Activated CD8-positive, alpha-beta T cell treated with anti-CD3 and anti-CD28 coated beads for 36 hours (primary cell): ENCODE data around the gene DNAH9. TPM values are rescaled to one million over a fixed set of nuclear protein-coding genes. Genes with fewer than 3 reads are reported as not detected.

Experiments used
- ATAC-seq: fragments of 200-7000 bp; cut with Tn5 transposase; one replicate; pipeline ENCODE4 v1.10.0; 2021; ENCODE audit warnings: mild to moderate bottlenecking, moderate library complexity
- CTCF ChIA-PET: fragments of 350-600 bp; sonication (Branson Sonifier 250); formaldehyde crosslinking; loops from one replicate; lab custom pipeline; 2021; ENCODE audit warnings: antibody characterized with exemption; lab: Charles Lee
- POLR2A ChIA-PET: fragments of 350-600 bp; sonication (Branson Sonifier 250); formaldehyde crosslinking; loops from one replicate; lab custom pipeline; 2021; ENCODE audit warnings: antibody characterized with exemption; lab: Charles Lee
- DNase-seq: peaks from one replicate; pipeline ENCODE4 v3.0.0-alpha.2; 2020
- H3K27ac Mint-ChIP-seq: one replicate; pipeline ENCODE4 v1.8.0; 2021; ENCODE audit warnings: mild to moderate bottlenecking, mixed read lengths
- H3K27me3 Mint-ChIP-seq: one replicate; pipeline ENCODE4 v1.8.0; 2021; ENCODE audit warnings: mixed read lengths
- H3K36me3 Mint-ChIP-seq: one replicate; pipeline ENCODE4 v1.8.0; 2021; ENCODE audit warnings: low read depth, mixed read lengths
- H3K4me1 Mint-ChIP-seq: one replicate; pipeline ENCODE4 v1.8.0; 2021; ENCODE audit warnings: low read depth, mixed read lengths
- H3K4me3 Mint-ChIP-seq: one replicate; pipeline ENCODE4 v1.8.0; 2021; ENCODE audit warnings: mild to moderate bottlenecking, moderate library complexity, mixed read lengths
- H3K9me3 Mint-ChIP-seq: one replicate; pipeline ENCODE4 v1.8.0; 2021; ENCODE audit warnings: mixed read lengths
- intact Hi-C: fragments of 100-400 bp; cut with micrococcal nuclease; formaldehyde crosslinking; loops from one replicate; pipeline ENCODE4 v1.10.0; 2022
- total RNA-seq, 2 experiments: library from RNA; stranded (reverse); gene quantifications; one replicate each; pipeline ENCODE4 v1.2.3, GENCODE V29; 2021
- TF ChIP-seq, protein P1 (sequence below): fragments of 200-600 bp; IDR thresholded peaks from one replicate; pipeline ENCODE4 v1.8.0; 2022; ENCODE audit warnings: antibody characterized with exemption, mild to moderate bottlenecking

Gene DNAH9
- total RNA-seq, 2 experiments from 2014 or later, result not detected

GRCh38 chr17:11857006-11857405, 258.7 kb downstream of the DNAH9 start:
- Mint-ChIP-seq H3K27ac (no peak overlapping the region), H3K4me1 (no peaks in the 10 kb centered on the region), H3K36me3 (no peaks in the 10 kb centered on the region), H3K27me3 (no peaks in the 10 kb centered on the region), H3K9me3 (peaks cover 6% of the 10 kb centered on the region), H3K4me3 (no peak overlapping the region)
- TF ChIP-seq, protein P1, sequence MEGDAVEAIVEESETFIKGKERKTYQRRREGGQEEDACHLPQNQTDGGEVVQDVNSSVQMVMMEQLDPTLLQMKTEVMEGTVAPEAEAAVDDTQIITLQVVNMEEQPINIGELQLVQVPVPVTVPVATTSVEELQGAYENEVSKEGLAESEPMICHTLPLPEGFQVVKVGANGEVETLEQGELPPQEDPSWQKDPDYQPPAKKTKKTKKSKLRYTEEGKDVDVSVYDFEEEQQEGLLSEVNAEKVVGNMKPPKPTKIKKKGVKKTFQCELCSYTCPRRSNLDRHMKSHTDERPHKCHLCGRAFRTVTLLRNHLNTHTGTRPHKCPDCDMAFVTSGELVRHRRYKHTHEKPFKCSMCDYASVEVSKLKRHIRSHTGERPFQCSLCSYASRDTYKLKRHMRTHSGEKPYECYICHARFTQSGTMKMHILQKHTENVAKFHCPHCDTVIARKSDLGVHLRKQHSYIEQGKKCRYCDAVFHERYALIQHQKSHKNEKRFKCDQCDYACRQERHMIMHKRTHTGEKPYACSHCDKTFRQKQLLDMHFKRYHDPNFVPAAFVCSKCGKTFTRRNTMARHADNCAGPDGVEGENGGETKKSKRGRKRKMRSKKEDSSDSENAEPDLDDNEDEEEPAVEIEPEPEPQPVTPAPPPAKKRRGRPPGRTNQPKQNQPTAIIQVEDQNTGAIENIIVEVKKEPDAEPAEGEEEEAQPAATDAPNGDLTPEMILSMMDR, result no peak
- ATAC-seq, result no peak
- intact Hi-C loops, result no loop called here
- CTCF ChIA-PET, result no interaction called here
- POLR2A ChIA-PET, result interaction anchor here (0.7 kb wide), 1 partner anchor 67 kb away, joined by 3 read pairs; no protein-coding TSS in a partner anchor
- DNase-seq, result no peak

GRCh38 chr17:11869680-11870394, 271.6 kb downstream of the DNAH9 start:
- no peak overlapping the region for H3K4me3 Mint-ChIP-seq
- H3K27ac Mint-ChIP-seq, result no peak overlapping the region
- ATAC-seq (no peak), DNase-seq (no peak)
- H3K9me3 Mint-ChIP-seq, result no peaks in the 10 kb centered on the region
- TF ChIP-seq, protein P1, result no peak
- H3K4me1 Mint-ChIP-seq, result no peaks in the 10 kb centered on the region
- H3K27me3 Mint-ChIP-seq, result peaks cover 4% of the 10 kb centered on the region
- intact Hi-C loops, result no loop called here
- no peaks in the 10 kb centered on the region for H3K36me3 Mint-ChIP-seq
- POLR2A ChIA-PET, result no interaction called here
- CTCF ChIA-PET, result no interaction called here

DNA sequence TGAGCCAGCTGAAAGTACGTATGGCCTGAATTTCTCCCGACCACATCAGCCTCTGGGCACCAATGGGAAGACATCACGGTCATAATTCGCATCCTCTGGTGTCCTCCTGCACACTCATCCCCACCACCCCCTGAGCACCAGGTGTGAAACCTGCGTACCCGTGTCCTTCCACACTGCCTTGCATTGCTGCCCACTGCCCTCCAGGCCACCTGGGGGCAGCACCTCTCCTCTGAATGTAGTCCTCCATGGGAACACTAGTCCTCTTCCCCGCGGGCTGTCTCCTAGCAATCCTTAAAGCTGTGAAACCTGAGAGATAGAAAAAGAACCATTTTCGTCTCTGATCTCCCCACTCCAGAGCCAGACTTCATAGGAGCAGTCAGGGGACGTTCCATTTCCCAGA, 273.5 kb downstream of the DNAH9 start:
- Mint-ChIP-seq H3K27me3 (peaks cover 4% of the 10 kb centered on the region), H3K36me3 (no peaks in the 10 kb centered on the region), H3K9me3 (no peaks in the 10 kb centered on the region), H3K4me1 (no peaks in the 10 kb centered on the region), H3K4me3 (no peak overlapping the region), H3K27ac (no peak overlapping the region)
- intact Hi-C loops, result no loop called here
- TF ChIP-seq, protein P1, result no peak
- CTCF ChIA-PET, result interaction anchor here (1.2 kb wide), 1 partner anchor 115 kb away, joined by 7 read pairs; no protein-coding TSS in a partner anchor
- no peak for ATAC-seq
- POLR2A ChIA-PET, result no interaction called here
- DNase-seq, result no peak

GRCh38 chr17:11874756-11875155, 276.5 kb downstream of the DNAH9 start:
- intact Hi-C loops, result no loop called here
- Mint-ChIP-seq H3K27ac (no peak overlapping the region), H3K27me3 (peaks cover 4% of the 10 kb centered on the region), H3K4me1 (no peaks in the 10 kb centered on the region), H3K4me3 (no peak overlapping the region), H3K36me3 (no peaks in the 10 kb centered on the region), H3K9me3 (no peaks in the 10 kb centered on the region)
- ChIA-PET POLR2A (no interaction called here), CTCF (no interaction called here)
- TF ChIP-seq, protein P1, result no peak
- DNase-seq (no peak), ATAC-seq (no peak)

DNA sequence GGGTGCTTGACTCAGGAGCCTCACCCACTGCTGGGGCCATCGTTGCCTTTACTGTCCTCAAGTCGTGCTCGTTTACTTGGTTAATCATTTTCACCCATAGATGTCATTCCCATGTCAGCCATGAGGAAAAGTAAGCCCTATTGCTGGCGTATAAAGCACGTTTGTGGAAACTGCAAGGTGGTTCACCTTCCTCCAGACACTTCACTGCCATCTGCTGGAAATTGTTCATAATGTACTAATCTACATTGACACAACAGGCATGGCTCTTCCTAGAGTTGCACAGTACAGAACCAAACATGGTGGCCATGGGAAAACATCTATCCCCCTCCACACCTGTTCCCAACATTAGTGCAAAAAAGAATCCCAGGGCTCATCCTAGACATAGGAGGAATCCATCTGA, 282.4 kb downstream of the DNAH9 start:
- ChIA-PET POLR2A (no interaction called here), CTCF (no interaction called here)
- H3K27me3 Mint-ChIP-seq, result no peaks in the 10 kb centered on the region
- no peak overlapping the region for H3K27ac Mint-ChIP-seq
- TF ChIP-seq, protein P1, result no peak
- H3K4me3 Mint-ChIP-seq, result no peak overlapping the region
- intact Hi-C loops, result no loop called here
- DNase-seq (no peak), ATAC-seq (no peak)
- H3K36me3 Mint-ChIP-seq, result no peaks in the 10 kb centered on the region
- H3K4me1 Mint-ChIP-seq, result no peaks in the 10 kb centered on the region
- no peaks in the 10 kb centered on the region for H3K9me3 Mint-ChIP-seq
